RWPE2 (cell line): ENCODE results near the gene ANKZF1.

Experiments used
- ATAC-seq: fragments of 200-7000 bp; cut with Tn5 transposase; 3 replicates; pipeline ENCODE4 v1.9.1; 2021; ENCODE audit warnings: low read depth
- DNase-seq: peaks from one replicate; pipeline ENCODE4 v3.0.0-alpha.2; 2020; ENCODE audit warnings: low spot score
- H3K27ac ChIP-seq: fragments of 450-650 bp; 2 replicates; pipeline ENCODE4 v1.5.1; 2017; ENCODE audit warnings: mild to moderate bottlenecking; ENCODE audit not compliant: poor library complexity, severe bottlenecking
- H3K27me3 ChIP-seq: fragments of 250-450 bp; sonication (Bioruptor Pico); 2 replicates; pipeline ENCODE4 v1.5.1; 2021; ENCODE audit warnings: mild to moderate bottlenecking, moderate library complexity; ENCODE audit not compliant: insufficient read depth, poor library complexity, severe bottlenecking
- H3K36me3 ChIP-seq: fragments of 250-450 bp; sonication (Bioruptor Pico); 2 replicates; pipeline ENCODE4 v1.5.1; 2020; ENCODE audit warnings: low read depth, mild to moderate bottlenecking, moderate library complexity
- H3K4me1 ChIP-seq: fragments of 250-450 bp; sonication (Bioruptor Pico); 2 replicates; pipeline ENCODE4 v1.5.1; 2021; ENCODE audit warnings: mild to moderate bottlenecking, moderate library complexity; ENCODE audit not compliant: insufficient read depth, poor library complexity, severe bottlenecking
- H3K4me3 ChIP-seq: fragments of 250-450 bp; sonication (Bioruptor Pico); 2 replicates; pipeline ENCODE4 v1.5.1; 2021; ENCODE audit warnings: mild to moderate bottlenecking, moderate library complexity; ENCODE audit not compliant: severe bottlenecking
- H3K9me3 ChIP-seq: fragments of 250-450 bp; sonication (Bioruptor Pico); 2 replicates; pipeline ENCODE4 v1.5.1; 2021; ENCODE audit warnings: mild to moderate bottlenecking, moderate library complexity; ENCODE audit not compliant: severe bottlenecking
- TF ChIP-seq, protein P1 (sequence below): fragments of 450-650 bp; IDR thresholded peaks from one replicate; pipeline ENCODE4 v1.5.1; 2017; ENCODE audit warnings: mild to moderate bottlenecking, moderate library complexity; ENCODE audit not compliant: poor library complexity, severe bottlenecking

ANKZF1 gene

DNA sequence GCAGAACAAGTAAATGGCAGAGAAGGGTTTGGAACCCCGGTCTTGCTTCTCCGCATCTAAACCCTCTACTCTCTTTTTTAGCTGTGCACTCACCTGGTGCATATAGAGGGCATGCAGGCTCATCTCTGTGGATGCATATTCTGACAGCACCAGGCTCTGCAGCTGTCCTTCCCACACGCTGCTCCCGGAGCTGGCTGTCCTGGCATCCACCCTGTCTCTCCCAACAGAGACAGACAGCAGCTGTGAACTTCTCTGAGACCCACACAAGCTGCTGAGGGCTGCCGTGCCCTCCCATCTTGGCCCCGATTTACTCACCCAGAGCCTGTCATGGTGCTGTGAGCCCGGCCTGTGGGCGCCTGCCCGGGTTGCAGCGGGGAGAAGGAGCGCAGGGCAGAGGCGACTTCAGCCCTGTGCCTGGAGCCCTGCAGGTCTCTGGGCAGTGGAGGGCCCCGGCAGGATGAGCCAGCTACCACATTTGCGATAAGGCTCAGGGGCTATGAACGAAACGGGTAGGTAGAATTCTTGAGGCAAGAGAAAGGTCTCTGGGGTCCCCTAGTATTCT, 7.6 kb upstream of the ANKZF1 start:
- DNase-seq (no peak), ATAC-seq (no peak)
- Histone ChIP-seq H3K27me3 (no peaks in the 10 kb centered on the region), H3K4me1 (peaks cover 4% of the 10 kb centered on the region), H3K9me3 (no peaks in the 10 kb centered on the region), H3K36me3 (peaks cover 47% of the 10 kb centered on the region), H3K27ac (no peak overlapping the region), H3K4me3 (no peak overlapping the region)
- TF ChIP-seq, protein P1, sequence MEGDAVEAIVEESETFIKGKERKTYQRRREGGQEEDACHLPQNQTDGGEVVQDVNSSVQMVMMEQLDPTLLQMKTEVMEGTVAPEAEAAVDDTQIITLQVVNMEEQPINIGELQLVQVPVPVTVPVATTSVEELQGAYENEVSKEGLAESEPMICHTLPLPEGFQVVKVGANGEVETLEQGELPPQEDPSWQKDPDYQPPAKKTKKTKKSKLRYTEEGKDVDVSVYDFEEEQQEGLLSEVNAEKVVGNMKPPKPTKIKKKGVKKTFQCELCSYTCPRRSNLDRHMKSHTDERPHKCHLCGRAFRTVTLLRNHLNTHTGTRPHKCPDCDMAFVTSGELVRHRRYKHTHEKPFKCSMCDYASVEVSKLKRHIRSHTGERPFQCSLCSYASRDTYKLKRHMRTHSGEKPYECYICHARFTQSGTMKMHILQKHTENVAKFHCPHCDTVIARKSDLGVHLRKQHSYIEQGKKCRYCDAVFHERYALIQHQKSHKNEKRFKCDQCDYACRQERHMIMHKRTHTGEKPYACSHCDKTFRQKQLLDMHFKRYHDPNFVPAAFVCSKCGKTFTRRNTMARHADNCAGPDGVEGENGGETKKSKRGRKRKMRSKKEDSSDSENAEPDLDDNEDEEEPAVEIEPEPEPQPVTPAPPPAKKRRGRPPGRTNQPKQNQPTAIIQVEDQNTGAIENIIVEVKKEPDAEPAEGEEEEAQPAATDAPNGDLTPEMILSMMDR, result no peak

DNA sequence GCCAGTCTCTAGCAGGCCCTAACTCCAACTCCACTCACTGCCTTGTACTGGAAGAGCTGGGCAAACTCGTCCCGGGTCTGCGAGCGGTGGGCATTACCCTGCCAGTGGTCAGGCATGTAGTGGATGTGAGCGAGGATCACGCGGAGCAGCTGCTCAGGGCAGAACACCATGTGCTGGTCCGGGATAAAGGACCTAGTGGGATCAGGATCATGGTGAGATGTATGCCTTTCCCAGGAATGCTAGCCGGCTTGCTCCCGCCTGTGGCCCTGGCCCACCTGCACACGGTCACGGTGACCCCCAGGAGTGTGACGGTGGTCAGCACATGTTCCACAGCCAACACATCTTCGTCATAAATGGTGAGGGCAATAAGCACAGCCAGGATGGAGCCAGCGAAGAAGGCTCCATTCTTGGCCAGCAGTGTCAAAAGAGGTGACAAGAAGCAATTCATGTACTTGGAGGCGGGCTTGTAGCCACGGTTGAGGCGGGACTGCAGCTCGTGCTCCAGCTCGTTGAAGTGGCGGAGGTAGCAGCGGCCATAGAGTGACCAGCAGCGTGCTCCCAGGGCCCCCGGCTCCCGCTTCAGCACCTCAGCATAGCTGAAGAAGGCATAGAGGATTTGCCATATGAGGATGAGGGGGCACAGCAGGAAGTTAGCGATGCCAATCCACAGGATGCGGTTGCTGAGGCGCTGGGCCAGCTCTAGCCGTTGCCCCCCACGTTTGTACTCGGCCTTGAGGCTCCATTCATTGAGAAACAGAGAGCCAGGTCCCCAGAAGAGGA, 5.6 kb upstream of the ANKZF1 start:
- no peak for ATAC-seq
- no peaks in the 10 kb centered on the region for H3K27me3 ChIP-seq
- H3K4me1 ChIP-seq, result peaks cover 4% of the 10 kb centered on the region
- H3K9me3 ChIP-seq, result no peaks in the 10 kb centered on the region
- DNase-seq, result no peak
- no peak overlapping the region for H3K4me3 ChIP-seq
- no peak overlapping the region for H3K27ac ChIP-seq
- TF ChIP-seq, protein P1, result no peak
- H3K36me3 ChIP-seq, result peaks cover 58% of the 10 kb centered on the region

DNA sequence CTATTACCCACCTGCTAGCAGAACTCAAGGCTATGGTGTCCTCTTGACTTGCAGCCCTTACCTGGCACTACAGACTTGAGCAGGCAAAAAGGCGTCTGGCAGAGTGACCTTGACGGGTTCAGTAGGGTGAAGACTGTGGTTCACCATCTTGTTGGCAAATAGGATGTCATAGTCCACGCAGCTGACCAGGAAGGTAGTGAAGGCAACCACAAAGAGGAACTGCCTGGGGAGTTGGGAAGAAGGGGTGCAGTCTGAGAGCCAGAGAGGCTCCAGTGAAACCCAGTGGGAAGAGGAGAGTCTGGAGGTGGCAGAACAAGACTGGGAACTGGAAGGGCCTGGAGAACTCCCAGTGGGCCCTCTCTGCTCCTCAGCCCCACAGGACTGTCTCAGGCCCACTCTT, 4.3 kb upstream of the ANKZF1 start:
- no peaks in the 10 kb centered on the region for H3K27me3 ChIP-seq
- TF ChIP-seq, protein P1, result no peak
- H3K27ac ChIP-seq, result no peak overlapping the region
- no peaks in the 10 kb centered on the region for H3K9me3 ChIP-seq
- ATAC-seq (no peak), DNase-seq (no peak)
- peaks cover 4% of the 10 kb centered on the region for H3K4me1 ChIP-seq
- no peak overlapping the region for H3K4me3 ChIP-seq
- H3K36me3 ChIP-seq, result peaks cover 55% of the 10 kb centered on the region

DNA sequence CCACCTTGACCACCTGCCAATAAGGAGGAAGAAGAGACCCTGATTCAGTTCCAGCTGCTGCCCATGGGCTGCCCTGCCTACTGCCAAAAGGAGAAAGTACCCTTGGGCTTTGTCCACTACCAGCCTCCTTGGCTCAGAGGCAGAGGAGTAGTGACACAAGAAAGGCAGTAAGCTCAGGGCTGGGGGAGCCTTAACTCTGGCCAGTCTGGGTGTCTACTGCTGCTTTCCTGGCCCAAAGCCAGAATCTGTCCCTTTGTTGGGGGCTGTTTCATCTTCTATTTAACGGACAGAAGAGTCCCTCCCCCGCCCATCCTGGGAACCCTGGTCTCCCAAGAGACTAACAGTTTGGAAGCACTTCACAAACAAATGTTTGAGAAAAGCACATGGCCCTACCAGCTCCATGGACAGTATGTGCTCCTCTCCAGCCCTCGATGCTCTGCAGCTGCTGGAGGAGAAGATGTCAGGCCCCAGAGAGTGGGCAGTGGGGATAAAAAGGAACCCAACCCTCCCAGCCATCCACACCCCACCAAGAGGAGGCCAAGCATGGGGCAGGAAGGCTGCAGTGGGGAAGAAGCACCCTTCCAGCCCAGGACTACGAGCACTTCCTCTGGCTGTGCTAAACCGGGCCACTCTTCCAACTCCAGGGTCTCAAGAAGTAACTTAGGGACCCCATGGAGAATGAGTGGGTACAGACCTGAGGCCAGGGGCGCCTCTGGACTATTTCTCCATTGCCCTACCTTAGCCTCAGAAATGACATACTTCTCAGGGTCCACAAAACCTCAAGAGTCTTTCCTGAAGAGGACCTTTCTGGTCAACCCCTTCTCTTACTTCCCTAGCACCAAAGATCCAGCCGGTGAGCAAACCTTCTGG, 1.3 kb upstream of the ANKZF1 start:
- DNase-seq (no peak), ATAC-seq (no peak)
- H3K9me3 ChIP-seq, result no peaks in the 10 kb centered on the region
- H3K4me1 ChIP-seq, result peaks cover 7% of the 10 kb centered on the region
- peak overlapping the region; percentile 68 for H3K4me3 ChIP-seq
- H3K27ac ChIP-seq, result peak overlapping the region; percentile 82
- peaks cover 72% of the 10 kb centered on the region for H3K36me3 ChIP-seq
- no peaks in the 10 kb centered on the region for H3K27me3 ChIP-seq
- TF ChIP-seq, protein P1, result no peak
